ENCODE data around the gene CD44. TPM values are rescaled to one million over a fixed set of nuclear protein-coding genes. Genes with fewer than 3 reads are reported as not detected.

Gene CD44
- total RNA-seq, 3 donors from 2014 or later (not counting 1 experiment from before 2014, with no cell fraction given): 354 to 638 (median 490) TPM

GRCh38 chr11:35103366-35104208, 35.4 kb upstream of the CD44 start:
- WGBS (ENCODE audit: insufficient coverage): 89% methylated on average over 6 of the region's 6 CpGs

GRCh38 chr11:35104655-35105054, 34.3 kb upstream of the CD44 start:
- Histone ChIP-seq H3K4me1 (ENCODE audit: control insufficient read depth, insufficient read depth, low read length) (peaks cover 19% of the 10 kb centered on the region), H3K27me3 (ENCODE audit: control insufficient read depth, insufficient read depth, low read length) (no peaks in the 10 kb centered on the region), H3K27ac (ENCODE audit: low read length) (no peak overlapping the region), H3K9me3 (ENCODE audit: control insufficient read depth, insufficient read depth, low read length) (no peaks in the 10 kb centered on the region), H3K4me3 (ENCODE audit: low read length) (no peak overlapping the region), H3K36me3 (ENCODE audit: control insufficient read depth, insufficient read depth, low read length) (no peaks in the 10 kb centered on the region)
- intact Hi-C loops (cut with micrococcal nuclease): no loop called here
- ATAC-seq (no peak), DNase-seq (no peak)
- no peak for TF ChIP-seq CTCF (IDR thresholded peaks at IDR 0.05)
- H3K4me1 Mint-ChIP-seq: peaks cover 21 to 26% of the 10 kb centered on the region in 2 donors
- H3K9me3 Mint-ChIP-seq: no peaks in the 10 kb centered on the region
- peaks cover 0 to 8% of the 10 kb centered on the region in 2 donors for H3K27me3 Mint-ChIP-seq (ENCODE audit: low read depth in 2 of 2)
- no peak overlapping the region for H3K4me3 Mint-ChIP-seq
- no peaks in the 10 kb centered on the region for H3K36me3 Mint-ChIP-seq
- H3K27ac Mint-ChIP-seq: no peak overlapping the region
- no CpG with 5 or more reads among the region's 2 CpGs for WGBS (ENCODE audit: insufficient coverage)

More at GRCh38 chr11:35103366-35104208, 35.4 kb upstream of the CD44 start:
- Histone ChIP-seq H3K36me3 (ENCODE audit: control insufficient read depth, insufficient read depth, low read length) (no peaks in the 10 kb centered on the region), H3K27me3 (ENCODE audit: control insufficient read depth, insufficient read depth, low read length) (no peaks in the 10 kb centered on the region), H3K4me3 (ENCODE audit: low read length) (no peak overlapping the region), H3K9me3 (ENCODE audit: control insufficient read depth, insufficient read depth, low read length) (no peaks in the 10 kb centered on the region), H3K27ac (ENCODE audit: low read length) (no peak overlapping the region), H3K4me1 (ENCODE audit: control insufficient read depth, insufficient read depth, low read length) (peaks cover 19% of the 10 kb centered on the region)
- Mint-ChIP-seq H3K9me3 (no peaks in the 10 kb centered on the region), H3K36me3 (no peaks in the 10 kb centered on the region), H3K27me3 (ENCODE audit: low read depth in 2 of 2) (peaks cover 0 to 5% of the 10 kb centered on the region in 2 donors), H3K27ac (no peak overlapping the region), H3K4me1 (peaks cover 21 to 26% of the 10 kb centered on the region in 2 donors), H3K4me3 (no peak overlapping the region)
- intact Hi-C loops (cut with micrococcal nuclease): no loop called here
- ATAC-seq: no peak
- TF ChIP-seq CTCF (IDR thresholded peaks at IDR 0.05): no peak
- no peak for DNase-seq

GRCh38 chr11:35105319-35106079, 33.5 kb upstream of the CD44 start:
- Mint-ChIP-seq H3K4me1 (peaks cover 23 to 29% of the 10 kb centered on the region in 2 donors), H3K9me3 (no peaks in the 10 kb centered on the region), H3K36me3 (no peaks in the 10 kb centered on the region), H3K4me3 (no peak overlapping the region), H3K27me3 (ENCODE audit: low read depth in 2 of 2) (peaks cover 0 to 8% of the 10 kb centered on the region in 2 donors), H3K27ac (peak overlapping the region in 1 of 2 donors; percentile 13)
- TF ChIP-seq CTCF (IDR thresholded peaks at IDR 0.05): no peak
- no peaks in the 10 kb centered on the region for H3K27me3 ChIP-seq (ENCODE audit: control insufficient read depth, insufficient read depth, low read length)
- no peaks in the 10 kb centered on the region for H3K36me3 ChIP-seq (ENCODE audit: control insufficient read depth, insufficient read depth, low read length)
- DNase-seq (no peak), ATAC-seq (peak in 1 of 3 donors; percentile 41)
- intact Hi-C loops (cut with micrococcal nuclease): no loop called here
- H3K27ac ChIP-seq (ENCODE audit: low read length): no peak overlapping the region
- H3K4me3 ChIP-seq (ENCODE audit: low read length): no peak overlapping the region
- H3K4me1 ChIP-seq (ENCODE audit: control insufficient read depth, insufficient read depth, low read length): peaks cover 23% of the 10 kb centered on the region
- no peaks in the 10 kb centered on the region for H3K9me3 ChIP-seq (ENCODE audit: control insufficient read depth, insufficient read depth, low read length)

Measured in natural killer cell (primary cell).